HepG2 (cell line): ENCODE data around the gene PDE2A. TPM values are rescaled to one million over a fixed set of nuclear protein-coding genes. Genes with fewer than 3 reads are reported as not detected.
A peak's percentile ranks its signal among the peaks of the same experiment; 100 is the strongest.

Experiments used
- ATAC-seq: fragments of 200-7000 bp; cut with Tn5 transposase; 3 replicates; pipeline ENCODE4 v1.9.1; 2020; ENCODE audit warnings: mild to moderate bottlenecking, moderate library complexity
- BruUV-seq: library from RNA; stranded (reverse); fragments of 400-500 nt; replicated peaks from 2 replicates; lab custom pipeline; 2021; lab: Mats Ljungman, UMichigan
- CTCF ChIA-PET: fragments of 300-600 bp; formaldehyde crosslinking; extraction: SDS; loops from one replicate; lab custom pipeline; 2021; ENCODE audit warnings: low total read pairs, inconsistent platforms, low intra/inter-chr PET ratio; lab: Yijun Ruan, JAX
- POLR2A ChIA-PET: fragments of 350-600 bp; sonication (Branson Sonifier 250); formaldehyde crosslinking; loops from one replicate; lab custom pipeline; 2020; ENCODE audit warnings: antibody characterized with exemption, inconsistent platforms; lab: Yijun Ruan, JAX
- DNase-seq: peaks from one replicate; pipeline ENCODE4 v3.0.0-alpha.2; 2015; ENCODE audit warnings: low spot score
- FAIRE-seq: peaks from 3 replicates; lab custom pipeline; 2011; peaks lifted over from hg19 to GRCh38; lab: Jason Lieb, UNC
- H2AFZ ChIP-seq: one replicate; pipeline ENCODE4 v1.6.1; 2011; ENCODE audit warnings: low read length, inconsistent platforms
- H3K27ac ChIP-seq: fragments of 300-600 bp; 3 replicates; pipeline ENCODE4 v1.8.0; 2011; ENCODE audit warnings: mixed run types, mild to moderate bottlenecking, mixed read lengths, low read length, inconsistent platforms; ENCODE audit not compliant: insufficient read depth; ENCODE audit errors: extremely low read length
- H3K27me3 ChIP-seq, 2 experiments: fragments of 200-600 bp in 1 of 2; 2 replicates in 1 of 2; 3 replicates in 1 of 2; pipeline versions ENCODE4 v1.6.0 to v1.8.0; 2011; ENCODE audit warnings: low read length in 2 of 2, mild to moderate bottlenecking in 2 of 2, moderate library complexity in 2 of 2, inconsistent platforms in 1 of 2; ENCODE audit not compliant: insufficient read depth in 2 of 2, control insufficient read depth in 1 of 2
- H3K36me3 ChIP-seq, 2 experiments: fragments of 200-600 bp in 1 of 2; replicated peaks in 1 of 2; 2 replicates in 1 of 2; 3 replicates in 1 of 2; pipeline versions ENCODE4 v1.5.1 to v1.8.0; 2011; ENCODE audit warnings: low read length in 2 of 2, inconsistent platforms in 1 of 2; ENCODE audit not compliant: insufficient read depth in 2 of 2, control insufficient read depth in 1 of 2
- H3K4me1 ChIP-seq: 2 replicates; pipeline ENCODE4 v1.5.1; 2012; ENCODE audit warnings: low read length, inconsistent platforms; ENCODE audit not compliant: insufficient read depth
- H3K4me2 ChIP-seq: 2 replicates; pipeline ENCODE4 v1.6.0; 2011; ENCODE audit warnings: low read depth, low read length, inconsistent platforms
- H3K4me3 ChIP-seq, 3 experiments: fragments of 200-600 bp in 1 of 3; sonication (generic), shearing (Covaris generic) in 1 of 3; replicated peaks in 1 of 3; 2 replicates each; pipeline ENCODE4 v1.5.1; 2011 to 2016; ENCODE audit warnings: low read length in 3 of 3, inconsistent platforms in 2 of 3, low read depth in 2 of 3, mild to moderate bottlenecking in 2 of 3, control low read depth in 1 of 3, mixed read lengths in 1 of 3; ENCODE audit not compliant: insufficient read depth in 1 of 3
- H3K79me2 ChIP-seq: one replicate; pipeline ENCODE4 v1.6.1; 2011; ENCODE audit warnings: low read length, inconsistent platforms; ENCODE audit not compliant: insufficient read depth
- H3K9ac ChIP-seq: 2 replicates; pipeline ENCODE4 v1.6.0; 2011; ENCODE audit warnings: mild to moderate bottlenecking, low read depth, low read length, inconsistent platforms; ENCODE audit not compliant: insufficient read depth
- H3K9me3 ChIP-seq: 2 replicates; pipeline ENCODE4 v1.5.1; 2012; ENCODE audit warnings: mild to moderate bottlenecking, low read length
- H4K20me1 ChIP-seq: 2 replicates; pipeline ENCODE4 v1.6.0; 2011; ENCODE audit warnings: inconsistent platforms, mild to moderate bottlenecking, low read length, moderate library complexity; ENCODE audit not compliant: insufficient read depth
- AGO2 ChIP-seq: fragments of 200-400 bp; formaldehyde crosslinking; optimal IDR thresholded peaks from 2 replicates; pipeline ENCODE3; 2017; ENCODE audit warnings: mild to moderate bottlenecking, low read depth, low read length, moderate library complexity
- MED8 ChIP-seq: sonication (generic); formaldehyde crosslinking; IDR thresholded peaks from 2 replicates; pipeline ENCODE4 v1.8.1; 2023; ENCODE audit warnings: mild to moderate bottlenecking, missing genetic modification reagents; ENCODE audit not compliant: insufficient replicate concordance
- PAF1 ChIP-seq: IDR thresholded peaks from 2 replicates; pipeline ENCODE4 v1.6.1; 2016; ENCODE audit warnings: missing genetic modification reagents, missing compliant biosample characterization
- PHF5A ChIP-seq: IDR thresholded peaks from one replicate; pipeline ENCODE4 v1.6.1; 2018; ENCODE audit warnings: low read depth, missing genetic modification reagents; ENCODE audit not compliant: unreplicated experiment
- POGZ ChIP-seq: sonication (generic); formaldehyde crosslinking; IDR thresholded peaks from 2 replicates; pipeline ENCODE4 v1.4.0; 2020; ENCODE audit warnings: mild to moderate bottlenecking, missing genetic modification reagents
- POLR2A ChIP-seq, 2 experiments: IDR thresholded peaks; 2 replicates each; pipeline ENCODE4 v1.6.1; 2011; ENCODE audit warnings: low read depth in 2 of 2, low read length in 2 of 2, mild to moderate bottlenecking in 1 of 2, moderate library complexity in 1 of 2; ENCODE audit not compliant: insufficient read depth in 1 of 2
- RFX3 ChIP-seq: IDR thresholded peaks from 2 replicates; pipeline ENCODE4 v1.6.1; 2016; ENCODE audit warnings: missing biosample characterization, missing genetic modification reagents
- SMARCC2 ChIP-seq: fragments of 450-650 bp; IDR thresholded peaks from 2 replicates; pipeline ENCODE4 v1.6.1; 2017; ENCODE audit warnings: antibody characterized with exemption, mild to moderate bottlenecking
- SRY ChIP-seq: sonication (generic); formaldehyde crosslinking; IDR thresholded peaks from 2 replicates; pipeline ENCODE4 v1.8.0; 2022; ENCODE audit warnings: mild to moderate bottlenecking, missing genetic modification reagents
- XBP1 ChIP-seq: sonication (generic); formaldehyde crosslinking; IDR thresholded peaks from 2 replicates; pipeline ENCODE4 v1.5.0; 2020; ENCODE audit warnings: missing genetic modification reagents
- XRCC5 ChIP-seq: fragments of 200-400 bp; formaldehyde crosslinking; optimal IDR thresholded peaks from 2 replicates; pipeline ENCODE3; 2017; ENCODE audit warnings: mild to moderate bottlenecking, low read length
- ZFP1 ChIP-seq: IDR thresholded peaks from 2 replicates; pipeline ENCODE4 v1.6.1; 2016
- ZNF605 ChIP-seq: sonication (generic); formaldehyde crosslinking; IDR thresholded peaks from 2 replicates; pipeline ENCODE4 v1.8.0; 2022; ENCODE audit warnings: mild to moderate bottlenecking, missing genetic modification reagents
- ZNF747 ChIP-seq: sonication (generic); formaldehyde crosslinking; IDR thresholded peaks from 2 replicates; pipeline ENCODE4 v1.8.1; 2023; ENCODE audit warnings: missing genetic modification reagents, mild to moderate bottlenecking, borderline replicate concordance
- WGBS: methylation state at CpG from one replicate; pipeline ENCODE4 v1.1.6; 2017; ENCODE audit warnings: low lambda C conversion rate; 5-methylcytosine and 5-hydroxymethylcytosine counted together
- in situ Hi-C: cut with HindIII; loops from 2 replicates; pipeline ENCODE4 v1.10.0; 2017; ENCODE audit warnings: low pct_unique_long_range_greater_than_20kb; ENCODE audit not compliant: extremely low pct_ligation_motif_present
- intact Hi-C: fragments of 100-400 bp; cut with micrococcal nuclease; formaldehyde crosslinking; loops from one replicate; pipeline ENCODE4 v1.10.0; 2022; ENCODE audit not compliant: unreplicated experiment
- polyA plus RNA-seq, 8 experiments: library from polyadenylated mRNA; depleted of rRNA in 3 of 8; stranded (reverse) in 7 of 8; unstranded in 1 of 8; fragments of >200 nt; fragmentation: Illumina TruSeq in 4 of 8; extraction: Trizol in 4 of 8; gene quantifications; 2 replicates each; pipeline versions ENCODE4 v1.2.1 to v1.2.3, GENCODE V29; 2011 to 2016; ENCODE audit warnings: low read depth in 4 of 8, missing spikeins in 1 of 8, mixed read lengths in 1 of 8; ENCODE audit not compliant: insufficient read depth in 1 of 8
- total RNA-seq, 5 experiments: library from RNA; depleted of rRNA; stranded (reverse); fragments of >200 nt; fragmentation: Illumina TruSeq; extraction: Trizol; gene quantifications; 2 replicates each; pipeline ENCODE4 v1.2.3, GENCODE V29; 2016; ENCODE audit warnings: low read depth in 1 of 5
- TF ChIP-seq, protein P1 (sequence below): sonication (generic); formaldehyde crosslinking; conservative IDR thresholded peaks from 2 replicates; pipeline ENCODE4 v1.5.0; 2020; ENCODE audit warnings: missing genetic modification reagents
- TF ChIP-seq, protein P2 (sequence below): sonication (generic); formaldehyde crosslinking; IDR thresholded peaks from 2 replicates; pipeline ENCODE4 v1.8.0; 2022; ENCODE audit warnings: mild to moderate bottlenecking, missing genetic modification reagents; ENCODE audit not compliant: insufficient replicate concordance
- TF ChIP-seq, protein P3 (sequence below): sonication (generic); formaldehyde crosslinking; IDR thresholded peaks from 2 replicates; pipeline ENCODE4 v1.4.0; 2020; ENCODE audit warnings: missing genetic modification reagents

Gene PDE2A
- total and polyA plus RNA-seq, 2 of the 13 experiments (the other 11 are each of a cell fraction or from before 2014, with no cell fraction given): 3.1 TPM; not detected in 1

DNA sequence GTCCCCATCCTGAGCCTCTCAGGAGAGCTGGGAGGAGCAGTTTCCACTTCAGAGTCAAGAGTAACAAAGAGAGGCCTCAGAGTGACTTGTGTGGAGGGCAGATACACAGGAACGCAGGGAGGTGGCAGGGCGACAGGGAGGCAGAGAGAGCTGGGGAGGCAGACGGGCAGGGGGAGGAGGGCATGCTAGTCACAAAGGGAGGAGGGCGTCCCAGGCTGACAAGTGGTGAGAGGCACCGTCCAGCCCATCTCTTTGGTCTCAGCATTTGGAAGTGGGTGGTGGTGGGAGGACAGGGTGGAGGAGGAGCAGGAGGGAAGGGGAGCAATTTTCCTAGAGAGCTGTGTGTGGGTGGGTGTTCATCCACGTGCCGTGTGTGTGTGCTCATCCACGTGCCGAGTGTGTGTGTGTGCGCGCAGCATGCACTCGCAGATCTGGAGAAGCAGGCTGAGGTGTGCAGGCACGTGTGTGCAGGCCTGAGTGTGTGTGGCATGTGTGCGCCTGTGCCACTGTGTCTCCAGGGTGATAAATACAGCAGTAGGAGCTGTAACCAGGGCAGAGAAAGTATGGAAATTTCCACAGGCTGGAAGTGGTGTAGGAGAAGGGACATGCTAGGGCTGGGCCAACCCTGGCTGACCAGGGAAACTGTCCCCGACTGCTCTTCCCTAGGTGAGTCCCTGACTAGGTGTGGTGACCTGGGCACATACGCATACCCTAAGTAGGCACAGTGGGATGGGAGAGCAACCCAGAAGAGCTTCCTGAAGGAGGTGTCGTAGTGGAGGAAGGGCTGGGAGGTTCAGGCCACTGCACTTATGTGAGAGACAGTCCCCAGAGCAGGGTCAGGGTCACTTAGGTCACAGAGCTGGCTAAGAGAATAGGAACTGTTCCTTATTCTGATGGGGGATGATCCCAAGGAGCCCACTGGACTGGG lies 7.3 kb upstream of the PDE2A start:
- in situ Hi-C loops: no loop called here
- no peak for ATAC-seq
- no peak for FAIRE-seq
- H3K4me2 ChIP-seq: no peak overlapping the region
- ChIA-PET POLR2A (no interaction called here), CTCF (no interaction called here)
- no peak for DNase-seq
- H3K4me3 ChIP-seq: no peak overlapping the region
- H3K36me3 ChIP-seq: peaks cover 2 to 11% of the 10 kb centered on the region in 2 experiments; a peak in 3 of 5 replicates
- no peaks in the 10 kb centered on the region for H3K79me2 ChIP-seq
- peaks cover 26% of the 10 kb centered on the region; the same call in 1 of the 2 replicates for H4K20me1 ChIP-seq
- H3K9me3 ChIP-seq: no peaks in the 10 kb centered on the region
- intact Hi-C loops: no loop called here
- no peak overlapping the region for H3K27ac ChIP-seq
- peaks cover 2 to 11% of the 10 kb centered on the region in 2 experiments; a peak in 1 of 5 replicates for H3K27me3 ChIP-seq
- no peak overlapping the region for H3K9ac ChIP-seq
- no peaks in the 10 kb centered on the region for H3K4me1 ChIP-seq
- no TSS peak for BruUV-seq
- H2AFZ ChIP-seq: no peak overlapping the region
- 73% methylated on average over 17 of the region's 17 CpGs for WGBS
- TF ChIP-seq MED8: no peak
- no peak for TF ChIP-seq PHF5A
- TF ChIP-seq RFX3 (CRISPR knock-in tag): no peak
- no peak for TF ChIP-seq SRY (CRISPR knock-in tag)
- 0 out of 2 replicates have a peak, but pooled peaks have one; percentile 7 for TF ChIP-seq PAF1 (CRISPR knock-in tag)
- TF ChIP-seq, protein P1, sequence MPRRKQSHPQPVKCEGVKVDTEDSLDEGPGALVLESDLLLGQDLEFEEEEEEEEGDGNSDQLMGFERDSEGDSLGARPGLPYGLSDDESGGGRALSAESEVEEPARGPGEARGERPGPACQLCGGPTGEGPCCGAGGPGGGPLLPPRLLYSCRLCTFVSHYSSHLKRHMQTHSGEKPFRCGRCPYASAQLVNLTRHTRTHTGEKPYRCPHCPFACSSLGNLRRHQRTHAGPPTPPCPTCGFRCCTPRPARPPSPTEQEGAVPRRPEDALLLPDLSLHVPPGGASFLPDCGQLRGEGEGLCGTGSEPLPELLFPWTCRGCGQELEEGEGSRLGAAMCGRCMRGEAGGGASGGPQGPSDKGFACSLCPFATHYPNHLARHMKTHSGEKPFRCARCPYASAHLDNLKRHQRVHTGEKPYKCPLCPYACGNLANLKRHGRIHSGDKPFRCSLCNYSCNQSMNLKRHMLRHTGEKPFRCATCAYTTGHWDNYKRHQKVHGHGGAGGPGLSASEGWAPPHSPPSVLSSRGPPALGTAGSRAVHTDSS (CRISPR knock-in tag): no peak
- no peak for TF ChIP-seq XBP1 (CRISPR knock-in tag)
- no peak for TF ChIP-seq XRCC5
- TF ChIP-seq, protein P2, sequence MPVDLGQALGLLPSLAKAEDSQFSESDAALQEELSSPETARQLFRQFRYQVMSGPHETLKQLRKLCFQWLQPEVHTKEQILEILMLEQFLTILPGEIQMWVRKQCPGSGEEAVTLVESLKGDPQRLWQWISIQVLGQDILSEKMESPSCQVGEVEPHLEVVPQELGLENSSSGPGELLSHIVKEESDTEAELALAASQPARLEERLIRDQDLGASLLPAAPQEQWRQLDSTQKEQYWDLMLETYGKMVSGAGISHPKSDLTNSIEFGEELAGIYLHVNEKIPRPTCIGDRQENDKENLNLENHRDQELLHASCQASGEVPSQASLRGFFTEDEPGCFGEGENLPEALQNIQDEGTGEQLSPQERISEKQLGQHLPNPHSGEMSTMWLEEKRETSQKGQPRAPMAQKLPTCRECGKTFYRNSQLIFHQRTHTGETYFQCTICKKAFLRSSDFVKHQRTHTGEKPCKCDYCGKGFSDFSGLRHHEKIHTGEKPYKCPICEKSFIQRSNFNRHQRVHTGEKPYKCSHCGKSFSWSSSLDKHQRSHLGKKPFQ (CRISPR knock-in tag): no peak
- no peak for TF ChIP-seq ZNF747 (CRISPR knock-in tag)
- TF ChIP-seq POLR2A (IDR thresholded peaks at IDR 0.05; ENCODE audit: insufficient read depth in 1 of 2, low read depth in 2 of 2, low read length in 2 of 2): peak in 1 of 2 experiments; percentile 54; a peak in 1 of 4 replicates
- TF ChIP-seq ZNF605 (CRISPR knock-in tag): no peak
- TF ChIP-seq AGO2: peak; percentile 88
- TF ChIP-seq, protein P3, sequence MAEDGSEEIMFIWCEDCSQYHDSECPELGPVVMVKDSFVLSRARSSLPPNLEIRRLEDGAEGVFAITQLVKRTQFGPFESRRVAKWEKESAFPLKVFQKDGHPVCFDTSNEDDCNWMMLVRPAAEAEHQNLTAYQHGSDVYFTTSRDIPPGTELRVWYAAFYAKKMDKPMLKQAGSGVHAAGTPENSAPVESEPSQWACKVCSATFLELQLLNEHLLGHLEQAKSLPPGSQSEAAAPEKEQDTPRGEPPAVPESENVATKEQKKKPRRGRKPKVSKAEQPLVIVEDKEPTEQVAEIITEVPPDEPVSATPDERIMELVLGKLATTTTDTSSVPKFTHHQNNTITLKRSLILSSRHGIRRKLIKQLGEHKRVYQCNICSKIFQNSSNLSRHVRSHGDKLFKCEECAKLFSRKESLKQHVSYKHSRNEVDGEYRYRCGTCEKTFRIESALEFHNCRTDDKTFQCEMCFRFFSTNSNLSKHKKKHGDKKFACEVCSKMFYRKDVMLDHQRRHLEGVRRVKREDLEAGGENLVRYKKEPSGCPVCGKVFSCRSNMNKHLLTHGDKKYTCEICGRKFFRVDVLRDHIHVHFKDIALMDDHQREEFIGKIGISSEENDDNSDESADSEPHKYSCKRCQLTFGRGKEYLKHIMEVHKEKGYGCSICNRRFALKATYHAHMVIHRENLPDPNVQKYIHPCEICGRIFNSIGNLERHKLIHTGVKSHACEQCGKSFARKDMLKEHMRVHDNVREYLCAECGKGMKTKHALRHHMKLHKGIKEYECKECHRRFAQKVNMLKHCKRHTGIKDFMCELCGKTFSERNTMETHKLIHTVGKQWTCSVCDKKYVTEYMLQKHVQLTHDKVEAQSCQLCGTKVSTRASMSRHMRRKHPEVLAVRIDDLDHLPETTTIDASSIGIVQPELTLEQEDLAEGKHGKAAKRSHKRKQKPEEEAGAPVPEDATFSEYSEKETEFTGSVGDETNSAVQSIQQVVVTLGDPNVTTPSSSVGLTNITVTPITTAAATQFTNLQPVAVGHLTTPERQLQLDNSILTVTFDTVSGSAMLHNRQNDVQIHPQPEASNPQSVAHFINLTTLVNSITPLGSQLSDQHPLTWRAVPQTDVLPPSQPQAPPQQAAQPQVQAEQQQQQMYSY (CRISPR knock-in tag): no peak
- TF ChIP-seq SMARCC2: no peak
- TF ChIP-seq ZFP1: no peak
- TF ChIP-seq POGZ (CRISPR knock-in tag): no peak
